ENCODE results near the gene ZNF343. TPM values are rescaled to one million over a fixed set of nuclear protein-coding genes. Genes with fewer than 3 reads are reported as not detected.
"Not testable (repeated sequence)": the region's sequence is repeated elsewhere in the genome, so short reads cannot be mapped to it uniquely, and the experiment has no call there.

Gene ZNF343
- polyA plus RNA-seq, 1 of the 3 experiments (the other 2 are of a cell fraction): 11.0 TPM

DNA sequence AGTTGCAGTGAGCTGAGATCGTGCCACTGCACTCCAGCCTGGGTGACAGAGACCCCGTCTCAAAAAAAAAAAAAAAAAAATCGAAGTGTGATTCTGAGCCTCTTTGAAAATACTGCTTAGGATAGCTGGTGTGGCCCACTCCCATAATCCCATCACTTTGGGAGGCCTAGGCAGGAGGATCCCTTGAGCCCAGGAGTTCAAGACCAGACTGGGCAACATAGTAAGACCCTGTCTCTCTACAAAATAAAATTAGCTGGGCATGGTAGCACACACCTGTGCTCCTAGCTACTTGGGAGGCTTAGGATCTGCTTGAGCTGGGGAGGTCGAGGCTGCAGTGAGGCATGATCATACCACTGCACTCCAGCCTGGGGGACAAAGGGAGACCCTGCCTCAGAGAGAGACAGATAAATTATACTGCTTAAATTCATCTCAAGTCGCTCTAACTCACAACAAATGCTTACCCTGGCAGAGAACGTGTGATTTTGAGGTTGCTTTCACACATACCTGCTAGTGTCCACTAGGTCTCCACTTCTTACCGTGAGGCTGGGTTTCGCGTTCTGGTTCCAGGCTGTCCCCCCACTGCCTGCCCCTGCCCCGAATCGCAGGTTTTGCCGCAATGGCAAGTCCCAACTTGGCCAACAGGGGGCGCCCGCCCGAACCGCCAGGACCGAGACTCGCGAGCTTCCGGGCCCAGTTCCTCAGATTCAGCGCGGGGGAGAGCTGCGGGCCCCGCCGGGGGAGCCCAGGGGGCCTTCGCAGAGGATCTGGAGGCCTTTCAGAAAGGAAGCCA lies 15.4 kb upstream of the ZNF343 start (continued):
- TF ChIP-seq TAF1 (IDR thresholded peaks at IDR 0.05; ENCODE audit: borderline replicate concordance, low read depth, low read length) (peak; percentile 56; the same call in 1 of the 2 replicates), POLR2AphosphoS5 (IDR thresholded peaks at IDR 0.05; ENCODE audit: low read depth, low read length) (peak; percentile 37; the same call in 1 of the 2 replicates), SIN3A (IDR thresholded peaks at IDR 0.05; ENCODE audit: borderline replicate concordance, low read depth, low read length) (peak; percentile 44; the same call in 1 of the 2 replicates), RFX5 (IDR thresholded peaks at IDR 0.05; ENCODE audit: low read length) (no peak), TCF12 (IDR thresholded peaks at IDR 0.05) (no peak), SMC3 (IDR thresholded peaks at IDR 0.05; ENCODE audit: low read depth, low read length) (peak; percentile 60), NFIC (IDR thresholded peaks at IDR 0.05; ENCODE audit: borderline replicate concordance) (no peak), ELF1 (IDR thresholded peaks at IDR 0.05) (peak; percentile 69; the same call in 1 of the 2 replicates), CHD2 (IDR thresholded peaks at IDR 0.05; ENCODE audit: low read length, partially characterized antibody) (no peak), EP300 (IDR thresholded peaks at IDR 0.05; ENCODE audit: borderline replicate concordance in 1 of 2, low read depth in 1 of 2, low read length in 1 of 2) (no peak), FOXJ3 (CRISPR knock-in tag; IDR thresholded peaks at IDR 0.05) (no peak), MXI1 (IDR thresholded peaks at IDR 0.05; ENCODE audit: low read depth, low read length) (no peak; the same call in 1 of the 2 replicates)
- TF ChIP-seq, protein P1, sequence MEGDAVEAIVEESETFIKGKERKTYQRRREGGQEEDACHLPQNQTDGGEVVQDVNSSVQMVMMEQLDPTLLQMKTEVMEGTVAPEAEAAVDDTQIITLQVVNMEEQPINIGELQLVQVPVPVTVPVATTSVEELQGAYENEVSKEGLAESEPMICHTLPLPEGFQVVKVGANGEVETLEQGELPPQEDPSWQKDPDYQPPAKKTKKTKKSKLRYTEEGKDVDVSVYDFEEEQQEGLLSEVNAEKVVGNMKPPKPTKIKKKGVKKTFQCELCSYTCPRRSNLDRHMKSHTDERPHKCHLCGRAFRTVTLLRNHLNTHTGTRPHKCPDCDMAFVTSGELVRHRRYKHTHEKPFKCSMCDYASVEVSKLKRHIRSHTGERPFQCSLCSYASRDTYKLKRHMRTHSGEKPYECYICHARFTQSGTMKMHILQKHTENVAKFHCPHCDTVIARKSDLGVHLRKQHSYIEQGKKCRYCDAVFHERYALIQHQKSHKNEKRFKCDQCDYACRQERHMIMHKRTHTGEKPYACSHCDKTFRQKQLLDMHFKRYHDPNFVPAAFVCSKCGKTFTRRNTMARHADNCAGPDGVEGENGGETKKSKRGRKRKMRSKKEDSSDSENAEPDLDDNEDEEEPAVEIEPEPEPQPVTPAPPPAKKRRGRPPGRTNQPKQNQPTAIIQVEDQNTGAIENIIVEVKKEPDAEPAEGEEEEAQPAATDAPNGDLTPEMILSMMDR (IDR thresholded peaks at IDR 0.05): peak; percentile 97
- TF ChIP-seq, protein P2, sequence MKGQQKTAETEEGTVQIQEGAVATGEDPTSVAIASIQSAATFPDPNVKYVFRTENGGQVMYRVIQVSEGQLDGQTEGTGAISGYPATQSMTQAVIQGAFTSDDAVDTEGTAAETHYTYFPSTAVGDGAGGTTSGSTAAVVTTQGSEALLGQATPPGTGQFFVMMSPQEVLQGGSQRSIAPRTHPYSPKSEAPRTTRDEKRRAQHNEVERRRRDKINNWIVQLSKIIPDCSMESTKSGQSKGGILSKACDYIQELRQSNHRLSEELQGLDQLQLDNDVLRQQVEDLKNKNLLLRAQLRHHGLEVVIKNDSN (IDR thresholded peaks at IDR 0.05; ENCODE audit: borderline replicate concordance, low read depth): no peak
- TF ChIP-seq, protein P3, sequence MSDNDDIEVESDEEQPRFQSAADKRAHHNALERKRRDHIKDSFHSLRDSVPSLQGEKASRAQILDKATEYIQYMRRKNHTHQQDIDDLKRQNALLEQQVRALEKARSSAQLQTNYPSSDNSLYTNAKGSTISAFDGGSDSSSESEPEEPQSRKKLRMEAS (IDR thresholded peaks at IDR 0.05; ENCODE audit: low read depth): no peak
- TF ChIP-seq, protein P4, sequence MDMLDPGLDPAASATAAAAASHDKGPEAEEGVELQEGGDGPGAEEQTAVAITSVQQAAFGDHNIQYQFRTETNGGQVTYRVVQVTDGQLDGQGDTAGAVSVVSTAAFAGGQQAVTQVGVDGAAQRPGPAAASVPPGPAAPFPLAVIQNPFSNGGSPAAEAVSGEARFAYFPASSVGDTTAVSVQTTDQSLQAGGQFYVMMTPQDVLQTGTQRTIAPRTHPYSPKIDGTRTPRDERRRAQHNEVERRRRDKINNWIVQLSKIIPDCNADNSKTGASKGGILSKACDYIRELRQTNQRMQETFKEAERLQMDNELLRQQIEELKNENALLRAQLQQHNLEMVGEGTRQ (IDR thresholded peaks at IDR 0.05; ENCODE audit: borderline replicate concordance, low read depth, low read length): no peak

DNA sequence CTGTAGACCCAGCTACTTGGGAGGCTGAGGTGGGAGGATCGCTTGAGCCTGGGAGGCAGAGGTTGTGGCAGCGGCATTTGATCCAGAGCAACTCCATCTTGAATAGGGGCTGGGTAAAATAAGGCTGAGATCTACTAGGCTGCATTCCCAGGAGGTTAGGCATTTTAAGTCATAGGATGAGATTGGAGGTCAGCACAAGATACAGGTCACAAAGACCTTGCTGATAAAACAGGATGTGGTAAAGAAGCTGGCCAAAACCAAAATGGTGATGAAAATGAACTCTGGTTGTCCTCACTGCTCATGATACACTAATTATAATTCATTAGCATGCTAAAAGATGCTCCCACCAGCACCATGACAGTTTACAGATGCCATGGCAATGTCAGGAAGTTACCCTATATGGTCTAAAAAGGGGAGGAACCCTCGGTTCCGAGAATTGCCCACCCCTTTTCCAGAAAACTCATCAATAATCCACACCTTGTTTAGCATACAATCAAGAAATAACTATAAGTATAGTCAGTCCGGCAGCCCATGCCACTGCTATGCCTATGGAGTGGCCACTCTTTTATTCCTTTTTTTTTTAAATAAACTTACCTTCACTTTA lies 14.2 kb upstream of the ZNF343 start:
- H3K4me2 ChIP-seq; H4K20me1 ChIP-seq (ENCODE audit: insufficient read depth); H2AFZ ChIP-seq (ENCODE audit: low read depth); H3F3A ChIP-seq (replicated peaks; ENCODE audit: insufficient read depth); H3K4me3 ChIP-seq (ENCODE audit: low read depth in 2 of 2, low read length in 1 of 2); H3K27ac ChIP-seq (ENCODE audit: low read depth in 2 of 2, low read length in 1 of 2); H3K4me1 ChIP-seq (ENCODE audit: control insufficient read depth in 1 of 2, insufficient read depth in 2 of 2, low read depth in 1 of 2, low read length in 1 of 2); DNase-seq; H3K9me3 ChIP-seq; H3K36me3 ChIP-seq (replicated peaks in 1 of 2; ENCODE audit: control insufficient read depth in 1 of 2, insufficient read depth in 2 of 2, low read length in 1 of 2); H3K79me2 ChIP-seq (ENCODE audit: insufficient read depth); H3K9me2 ChIP-seq; H3K27me3 ChIP-seq (ENCODE audit: insufficient read depth); H3K9ac ChIP-seq: not testable (repeated sequence)
- ChIA-PET POLR2A (interaction anchor here (1.8 kb wide), 1 partner anchor 129 kb away, joined by 12 read pairs; the partner anchor contains the start of gene NOP56), CTCF (interaction anchor here (1.0 to 7.0 kb wide), 26 partner anchors 8 to 150 kb away, joined by 3 to 133 read pairs (median 6); partner anchors contain the start of genes NOP56, TMC2 and ZNF343)
- WGBS (ENCODE audit: low lambda C conversion rate): 88% methylated on average over 5 of the region's 5 CpGs

All from SK-N-SH (cell line).